ENCODE data around the gene PHLDA2.

GRCh38 chr11:2950825-2951224, 21.6 kb upstream of the PHLDA2 start:
- TF ChIP-seq POLR2A (IDR thresholded peaks at IDR 0.05) = no peak
- TF ChIP-seq CTCF (IDR thresholded peaks at IDR 0.05) = no peak

All from suprapubic skin (tissue), 3 donors.